ENCODE measurements around the gene NALCN.

The NALCN gene

GRCh38 chr13:101013245-101013644 lies 403.1 kb downstream of the NALCN start:
- no peak for DNase-seq

- DNase-seq, result no peak
These were observed 406.2 kb downstream of the NALCN start for GRCh38 chr13:101010100-101010499.

GRCh38 chr13:101007245-101007644 lies 409.1 kb downstream of the NALCN start:
- DNase-seq, result no peak

All from Kasumi-1 (cell line).